Fibroblast of pulmonary artery (primary cell): Measurements from ENCODE around the gene TREML1.

ENCODE experiments used
- DNase-seq: peaks from one replicate; pipeline ENCODE4 v3.0.0-alpha.2; 2010; ENCODE audit warnings: low read depth
- H3K4me3 ChIP-seq: replicated peaks from 2 replicates; pipeline ENCODE4 v1.5.1; 2011; ENCODE audit warnings: low read depth, mild to moderate bottlenecking, control low read depth, low read length, moderate library complexity
- CTCF ChIP-seq: IDR thresholded peaks from 2 replicates; pipeline ENCODE4 v1.5.1; 2011; ENCODE audit warnings: mild to moderate bottlenecking, control low read depth, low read length, inconsistent platforms; ENCODE audit errors: missing control alignments

The TREML1 gene

GRCh38 chr6:41167173-41167963 lies 13.2 kb upstream of the TREML1 start:
- DNase-seq, result peak; percentile 20
- H3K4me3 ChIP-seq, result no peak overlapping the region

GRCh38 chr6:41164551-41165120 lies 10.5 kb upstream of the TREML1 start:
- no peak overlapping the region for H3K4me3 ChIP-seq
- no peak for TF ChIP-seq CTCF
- DNase-seq, result no peak

More at GRCh38 chr6:41167173-41167963, 13.2 kb upstream of the TREML1 start:
- TF ChIP-seq CTCF, result no peak

- H3K4me3 ChIP-seq, result no peak overlapping the region
- no peak for DNase-seq
- no peak for TF ChIP-seq CTCF
Observed at GRCh38 chr6:41163419-41163717, 9.2 kb upstream of the TREML1 start.

GRCh38 chr6:41162687-41163418 lies 8.7 kb upstream of the TREML1 start, which contains the start of gene TREM2:
Gene TREM2 (minus strand): TSS chr6:41163116. CDS start chr6:41163082, 34 bp downstream.
- no peak for DNase-seq
- no peak for TF ChIP-seq CTCF

GRCh38 chr6:41161851-41162552 lies 7.9 kb upstream of the TREML1 start:
- TF ChIP-seq CTCF, result no peak
- no peak for DNase-seq
- H3K4me3 ChIP-seq, result no peak overlapping the region

More at GRCh38 chr6:41162687-41163418, 8.7 kb upstream of the TREML1 start, which contains the start of gene TREM2:
- no peak within 1 kb of the TSS for H3K4me3 ChIP-seq

GRCh38 chr6:41161380-41161779 lies 7.2 kb upstream of the TREML1 start:
- no peak overlapping the region for H3K4me3 ChIP-seq
- no peak for DNase-seq
- no peak for TF ChIP-seq CTCF
